ENCODE data around the gene LONRF2. TPM values are rescaled to one million over a fixed set of nuclear protein-coding genes. Genes with fewer than 3 reads are reported as not detected.
A peak's percentile ranks its signal among the peaks of the same experiment; 100 is the strongest.

Gene LONRF2
- total RNA-seq, 4 donors from 2014 or later, result 0.35 to 3.1 (median 1.6) TPM

DNA sequence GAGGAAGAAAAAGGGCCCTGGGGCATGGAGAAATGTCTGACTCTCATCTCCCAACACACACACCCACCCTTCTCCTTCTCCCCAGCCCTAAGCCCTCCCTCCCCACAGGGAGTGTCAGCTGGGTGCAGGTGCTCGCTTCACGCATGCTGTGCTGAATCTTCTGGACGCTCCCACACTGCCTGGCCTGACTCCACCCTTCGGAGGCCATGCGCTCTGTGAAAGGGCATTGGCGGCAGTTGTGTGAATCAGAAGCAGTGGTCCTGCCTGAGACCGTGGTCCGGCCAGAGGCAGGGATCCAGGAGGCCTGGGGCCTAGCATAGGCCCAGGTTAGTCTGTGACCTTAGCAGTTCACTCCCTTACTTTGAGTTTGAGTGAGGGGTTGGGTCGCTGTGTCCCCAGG is 57.1 kb downstream of the LONRF2 start:
- no peak for DNase-seq
- Histone ChIP-seq H3K27ac (no peak overlapping the region), H3K4me3 (no peak overlapping the region), H3K9me3 (no peaks in the 10 kb centered on the region), H3K27me3 (no peaks in the 10 kb centered on the region), H3K36me3 (no peaks in the 10 kb centered on the region), H3K4me1 (no peaks in the 10 kb centered on the region)
- TF ChIP-seq POLR2A (IDR thresholded peaks at IDR 0.05), result no peak
- TF ChIP-seq, protein P1, sequence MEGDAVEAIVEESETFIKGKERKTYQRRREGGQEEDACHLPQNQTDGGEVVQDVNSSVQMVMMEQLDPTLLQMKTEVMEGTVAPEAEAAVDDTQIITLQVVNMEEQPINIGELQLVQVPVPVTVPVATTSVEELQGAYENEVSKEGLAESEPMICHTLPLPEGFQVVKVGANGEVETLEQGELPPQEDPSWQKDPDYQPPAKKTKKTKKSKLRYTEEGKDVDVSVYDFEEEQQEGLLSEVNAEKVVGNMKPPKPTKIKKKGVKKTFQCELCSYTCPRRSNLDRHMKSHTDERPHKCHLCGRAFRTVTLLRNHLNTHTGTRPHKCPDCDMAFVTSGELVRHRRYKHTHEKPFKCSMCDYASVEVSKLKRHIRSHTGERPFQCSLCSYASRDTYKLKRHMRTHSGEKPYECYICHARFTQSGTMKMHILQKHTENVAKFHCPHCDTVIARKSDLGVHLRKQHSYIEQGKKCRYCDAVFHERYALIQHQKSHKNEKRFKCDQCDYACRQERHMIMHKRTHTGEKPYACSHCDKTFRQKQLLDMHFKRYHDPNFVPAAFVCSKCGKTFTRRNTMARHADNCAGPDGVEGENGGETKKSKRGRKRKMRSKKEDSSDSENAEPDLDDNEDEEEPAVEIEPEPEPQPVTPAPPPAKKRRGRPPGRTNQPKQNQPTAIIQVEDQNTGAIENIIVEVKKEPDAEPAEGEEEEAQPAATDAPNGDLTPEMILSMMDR (IDR thresholded peaks at IDR 0.05), result no peak

DNA sequence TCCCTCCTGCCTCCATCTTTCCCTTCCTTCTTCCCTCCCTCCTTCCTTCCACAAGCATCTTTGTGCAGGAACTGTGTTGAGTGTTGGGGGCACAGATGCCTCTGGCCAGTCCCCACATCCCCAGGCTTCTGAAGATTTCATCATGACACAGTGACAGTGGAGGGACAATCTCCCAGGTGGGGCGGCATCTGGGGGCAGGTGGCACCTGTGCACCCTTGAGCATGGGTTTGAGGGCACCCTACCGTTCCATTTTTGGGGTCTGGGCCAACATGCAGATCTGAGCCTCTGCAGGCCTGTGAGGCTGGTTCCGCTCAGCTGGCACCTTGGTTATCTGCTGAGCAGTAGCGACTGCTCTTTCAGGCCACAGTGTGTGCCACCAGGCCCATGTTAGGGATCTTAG is 57.6 kb downstream of the LONRF2 start:
- Histone ChIP-seq H3K27ac (no peak overlapping the region), H3K27me3 (no peaks in the 10 kb centered on the region), H3K36me3 (no peaks in the 10 kb centered on the region), H3K4me1 (no peaks in the 10 kb centered on the region), H3K9me3 (no peaks in the 10 kb centered on the region), H3K4me3 (no peak overlapping the region)
- TF ChIP-seq, protein P1 (IDR thresholded peaks at IDR 0.05), result no peak
- no peak for TF ChIP-seq POLR2A (IDR thresholded peaks at IDR 0.05)
- no peak for DNase-seq

DNA sequence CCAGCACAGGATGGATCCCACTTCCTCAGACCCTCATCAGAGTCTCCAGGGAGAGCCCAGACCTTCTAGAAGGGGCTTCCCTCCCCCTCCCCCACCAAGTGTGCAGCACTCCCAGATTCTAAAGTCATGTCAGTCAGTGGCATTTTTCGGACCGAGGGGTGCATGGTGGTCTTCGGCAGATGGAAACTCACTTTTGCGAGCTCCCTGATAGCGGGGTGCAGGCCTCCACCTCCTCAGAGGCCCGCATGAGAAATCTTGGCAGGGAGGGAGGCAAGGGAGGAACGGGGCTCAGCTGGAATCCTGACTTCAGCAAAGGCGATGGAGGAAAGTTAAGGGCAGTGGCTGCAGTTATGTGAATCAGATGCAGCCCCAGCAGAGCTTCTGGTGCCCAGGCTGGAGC is 58.2 kb downstream of the LONRF2 start:
- Histone ChIP-seq H3K36me3 (no peaks in the 10 kb centered on the region), H3K4me1 (no peaks in the 10 kb centered on the region), H3K27ac (no peak overlapping the region), H3K4me3 (no peak overlapping the region), H3K9me3 (no peaks in the 10 kb centered on the region), H3K27me3 (no peaks in the 10 kb centered on the region)
- no peak for DNase-seq
- TF ChIP-seq, protein P1 (IDR thresholded peaks at IDR 0.05), result no peak
- TF ChIP-seq POLR2A (IDR thresholded peaks at IDR 0.05), result no peak

DNA sequence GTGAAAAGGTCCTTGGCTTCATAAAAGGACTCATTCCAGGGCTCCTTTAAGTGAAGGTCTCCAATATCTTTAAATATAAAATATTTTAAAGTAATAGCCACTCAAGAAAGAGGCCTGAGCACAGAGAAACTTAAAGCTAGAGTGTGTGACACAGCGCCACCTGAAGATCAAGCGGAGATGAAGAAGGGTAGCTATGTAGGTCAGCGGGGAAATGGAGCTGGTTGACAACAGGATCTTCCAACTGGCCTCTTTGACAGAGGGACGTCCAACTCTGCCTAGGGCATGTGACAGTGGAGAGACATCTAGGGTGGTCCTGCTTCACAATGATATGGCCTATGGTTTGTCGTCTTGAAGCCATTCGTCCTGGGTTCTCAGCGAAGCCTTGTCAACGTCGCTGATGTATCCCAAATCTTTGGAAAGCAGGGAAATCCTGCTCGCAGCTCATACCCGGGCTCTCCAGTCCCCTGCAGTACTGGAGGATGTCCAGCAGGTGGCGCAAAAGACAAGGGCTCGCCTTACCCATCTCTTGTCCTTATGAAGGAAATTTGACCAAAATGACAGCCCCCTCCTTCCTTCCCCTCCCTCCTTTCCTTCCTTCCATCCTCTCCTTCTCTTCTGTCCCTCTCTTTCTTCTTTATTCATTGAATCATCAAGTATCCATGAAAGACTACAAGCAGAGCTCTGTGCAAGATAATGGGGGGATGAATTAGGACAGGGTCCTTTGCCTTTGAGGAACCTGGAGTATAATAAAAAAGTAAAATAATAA is 59.6 kb downstream of the LONRF2 start:
- Histone ChIP-seq H3K27ac (no peak overlapping the region), H3K27me3 (no peaks in the 10 kb centered on the region), H3K4me1 (no peaks in the 10 kb centered on the region), H3K36me3 (no peaks in the 10 kb centered on the region), H3K4me3 (no peak overlapping the region), H3K9me3 (no peaks in the 10 kb centered on the region)
- no peak for TF ChIP-seq POLR2A (IDR thresholded peaks at IDR 0.05)
- TF ChIP-seq, protein P1 (IDR thresholded peaks at IDR 0.05), result peak; percentile 66 to 95 (median 84)
- DNase-seq, result peak in 2 of 3 donors; percentile 59 to 76

DNA sequence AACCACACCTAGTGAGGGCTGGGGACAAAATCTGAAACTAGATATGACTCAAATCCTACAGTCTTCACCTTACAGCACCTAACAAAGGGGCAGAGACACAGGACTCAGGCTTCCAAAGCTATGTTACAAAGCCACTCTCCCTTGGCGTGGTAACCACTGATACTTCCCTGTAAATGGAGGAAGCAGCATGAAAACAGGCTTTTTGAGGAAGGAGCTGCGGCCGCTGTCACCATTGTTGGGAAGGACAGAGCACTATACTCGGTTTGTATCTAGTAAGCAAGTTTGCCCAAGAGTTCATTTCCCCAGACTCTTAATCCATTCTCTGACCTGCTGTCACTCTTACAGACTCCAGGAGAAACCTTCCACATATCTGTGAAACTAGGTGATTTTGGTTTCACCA is 60.3 kb downstream of the LONRF2 start:
- TF ChIP-seq, protein P1 (IDR thresholded peaks at IDR 0.05), result no peak
- TF ChIP-seq POLR2A (IDR thresholded peaks at IDR 0.05), result no peak
- DNase-seq, result no peak
- no peak overlapping the region for H3K4me3 ChIP-seq
- no peaks in the 10 kb centered on the region for H3K9me3 ChIP-seq
- H3K27me3 ChIP-seq, result no peaks in the 10 kb centered on the region
- no peaks in the 10 kb centered on the region for H3K4me1 ChIP-seq
- H3K27ac ChIP-seq, result no peak overlapping the region
- no peaks in the 10 kb centered on the region for H3K36me3 ChIP-seq
